Astrocyte of the cerebellum (primary cell): ENCODE results near the gene PARP12.

ENCODE experiments used
- DNase-seq: peaks from one replicate; pipeline ENCODE4 v3.0.0-alpha.2; 2011; ENCODE audit warnings: low read depth
- H3K4me3 ChIP-seq: 2 replicates; pipeline ENCODE4 v1.5.1; 2011; ENCODE audit warnings: mild to moderate bottlenecking, low read depth, low read length, moderate library complexity
- in situ Hi-C: cut with HindIII; loops from 2 replicates; pipeline ENCODE4 v1.10.0; 2017; ENCODE audit warnings: low sequenced_read_pairs
- TF ChIP-seq, protein P1 (sequence below): IDR thresholded peaks from 2 replicates; pipeline ENCODE4 v1.5.1; 2012; ENCODE audit warnings: low read length, low read depth, moderate library complexity, mild to moderate bottlenecking; ENCODE audit errors: missing control alignments

PARP12 gene

DNA sequence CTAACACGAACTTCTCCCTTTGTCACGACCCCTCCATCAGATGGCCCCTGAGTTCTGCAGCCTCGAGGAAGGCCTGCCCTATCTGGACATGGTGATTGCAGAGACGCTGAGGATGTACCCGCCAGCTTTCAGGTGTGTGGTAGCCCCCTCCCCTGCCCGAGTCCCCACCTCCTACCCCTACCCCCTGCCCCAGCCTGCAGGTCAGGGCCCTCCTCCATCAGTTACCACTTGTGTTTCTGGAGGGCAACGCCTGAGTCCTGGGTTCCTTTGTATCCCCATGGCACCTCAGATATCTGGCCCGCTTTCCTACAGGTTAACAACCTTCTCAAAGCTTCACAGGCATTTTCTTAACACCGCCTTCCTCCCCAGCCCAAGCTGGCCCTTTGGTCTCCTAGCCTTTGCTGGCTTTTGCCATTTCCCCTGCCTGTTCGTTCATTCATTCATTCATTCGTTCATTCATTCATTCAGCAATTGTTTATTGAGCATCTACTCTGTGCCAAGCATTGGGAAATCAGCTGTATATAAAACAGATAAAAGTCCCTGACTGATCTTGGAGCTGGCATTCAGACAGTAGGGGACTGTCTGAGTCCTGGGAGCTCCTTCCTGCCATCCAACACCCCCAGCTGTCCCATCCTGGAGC, 55.6 kb downstream of the PARP12 start:
- TF ChIP-seq, protein P1, sequence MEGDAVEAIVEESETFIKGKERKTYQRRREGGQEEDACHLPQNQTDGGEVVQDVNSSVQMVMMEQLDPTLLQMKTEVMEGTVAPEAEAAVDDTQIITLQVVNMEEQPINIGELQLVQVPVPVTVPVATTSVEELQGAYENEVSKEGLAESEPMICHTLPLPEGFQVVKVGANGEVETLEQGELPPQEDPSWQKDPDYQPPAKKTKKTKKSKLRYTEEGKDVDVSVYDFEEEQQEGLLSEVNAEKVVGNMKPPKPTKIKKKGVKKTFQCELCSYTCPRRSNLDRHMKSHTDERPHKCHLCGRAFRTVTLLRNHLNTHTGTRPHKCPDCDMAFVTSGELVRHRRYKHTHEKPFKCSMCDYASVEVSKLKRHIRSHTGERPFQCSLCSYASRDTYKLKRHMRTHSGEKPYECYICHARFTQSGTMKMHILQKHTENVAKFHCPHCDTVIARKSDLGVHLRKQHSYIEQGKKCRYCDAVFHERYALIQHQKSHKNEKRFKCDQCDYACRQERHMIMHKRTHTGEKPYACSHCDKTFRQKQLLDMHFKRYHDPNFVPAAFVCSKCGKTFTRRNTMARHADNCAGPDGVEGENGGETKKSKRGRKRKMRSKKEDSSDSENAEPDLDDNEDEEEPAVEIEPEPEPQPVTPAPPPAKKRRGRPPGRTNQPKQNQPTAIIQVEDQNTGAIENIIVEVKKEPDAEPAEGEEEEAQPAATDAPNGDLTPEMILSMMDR: no peak
- no peak for DNase-seq
- H3K4me3 ChIP-seq: no peak overlapping the region
- in situ Hi-C loops: loop anchor here (5.0 to 25.0 kb wide), 3 partner anchors 245 to 510 kb away; no protein-coding TSS in a partner anchor

DNA sequence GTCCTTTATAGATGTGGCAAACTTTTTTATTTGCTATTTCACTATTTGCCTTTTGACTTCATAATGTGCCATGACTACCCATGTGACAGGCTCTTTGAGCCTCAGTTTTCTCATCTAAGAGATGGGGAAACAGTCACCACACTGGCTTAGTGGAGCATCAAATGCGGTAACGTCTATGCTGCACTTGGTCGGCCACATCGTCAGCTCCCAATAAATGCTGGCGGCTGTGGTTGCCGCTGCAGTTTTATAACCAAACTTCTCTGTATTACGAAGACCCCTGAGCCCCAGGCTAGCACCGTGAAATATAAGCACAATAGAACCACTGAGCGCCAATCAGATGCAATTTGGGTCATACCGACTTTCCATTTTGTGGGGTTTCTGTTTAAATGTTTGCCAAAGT, 56.2 kb downstream of the PARP12 start:
- in situ Hi-C loops: loop anchor here (5.0 to 25.0 kb wide), 3 partner anchors 244 to 509 kb away; no protein-coding TSS in a partner anchor
- TF ChIP-seq, protein P1: no peak
- DNase-seq: no peak
- no peak overlapping the region for H3K4me3 ChIP-seq

DNA sequence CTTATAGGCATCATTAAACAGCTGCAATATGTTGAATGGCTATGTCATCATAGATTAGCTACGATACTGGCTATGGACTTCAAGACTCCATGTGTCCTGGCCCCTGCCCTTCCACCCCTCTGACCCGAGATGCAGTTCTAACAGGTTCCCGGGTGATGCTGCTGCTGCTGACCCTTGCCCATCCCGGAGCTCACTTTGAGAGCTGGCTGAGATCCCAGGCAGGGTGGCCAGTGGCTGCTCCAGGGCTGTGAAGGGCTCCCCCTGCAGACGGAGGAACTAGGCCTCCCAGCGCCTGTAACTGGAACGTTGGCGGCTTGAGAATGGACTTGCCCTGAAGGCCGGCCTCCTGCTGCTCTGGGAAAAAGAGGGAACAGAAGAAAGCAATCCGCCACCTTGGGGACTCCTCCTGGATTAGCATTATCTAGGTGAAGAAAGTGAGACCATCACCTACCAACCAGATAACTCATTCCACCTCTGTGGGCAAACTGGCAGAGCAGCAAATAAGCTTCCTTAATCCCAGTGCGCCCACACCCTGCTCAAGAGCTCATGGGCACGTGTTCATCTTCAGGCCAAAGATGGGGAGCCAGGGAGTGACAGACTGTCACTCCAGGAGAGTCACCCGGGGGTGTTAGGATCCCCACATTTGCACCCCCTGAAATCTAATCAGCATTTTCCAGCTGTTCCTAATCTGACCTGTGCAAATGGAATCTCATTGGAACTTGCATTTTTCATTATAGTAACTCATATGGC, 56.8 kb downstream of the PARP12 start:
- no peak overlapping the region for H3K4me3 ChIP-seq
- in situ Hi-C loops: loop anchor here (5.0 to 25.0 kb wide), 3 partner anchors 244 to 509 kb away; no protein-coding TSS in a partner anchor
- TF ChIP-seq, protein P1: peak; percentile 50
- DNase-seq: no peak

DNA sequence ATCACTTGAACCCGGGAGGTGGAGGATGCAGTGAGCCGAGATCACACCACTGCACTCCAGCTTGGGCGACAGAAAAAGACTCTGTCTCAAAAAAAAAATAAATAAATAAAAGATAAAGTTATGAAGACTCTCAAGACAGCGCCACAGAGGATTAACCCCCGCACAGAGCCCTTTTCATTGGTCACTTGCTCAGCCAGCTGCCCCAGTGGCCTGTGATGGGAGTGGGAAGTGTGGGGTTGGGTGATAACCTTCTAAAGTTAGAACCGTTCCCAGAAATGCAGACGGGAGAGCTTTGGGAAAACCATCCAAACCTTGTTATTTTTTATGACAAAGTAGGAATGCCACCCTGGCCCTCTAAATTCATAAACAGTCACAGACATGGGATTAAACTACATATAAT, 57.4 kb downstream of the PARP12 start:
- DNase-seq: no peak
- TF ChIP-seq, protein P1: no peak
- H3K4me3 ChIP-seq: no peak overlapping the region
- in situ Hi-C loops: loop anchor here (5.0 to 25.0 kb wide), 3 partner anchors 243 to 508 kb away; no protein-coding TSS in a partner anchor

DNA sequence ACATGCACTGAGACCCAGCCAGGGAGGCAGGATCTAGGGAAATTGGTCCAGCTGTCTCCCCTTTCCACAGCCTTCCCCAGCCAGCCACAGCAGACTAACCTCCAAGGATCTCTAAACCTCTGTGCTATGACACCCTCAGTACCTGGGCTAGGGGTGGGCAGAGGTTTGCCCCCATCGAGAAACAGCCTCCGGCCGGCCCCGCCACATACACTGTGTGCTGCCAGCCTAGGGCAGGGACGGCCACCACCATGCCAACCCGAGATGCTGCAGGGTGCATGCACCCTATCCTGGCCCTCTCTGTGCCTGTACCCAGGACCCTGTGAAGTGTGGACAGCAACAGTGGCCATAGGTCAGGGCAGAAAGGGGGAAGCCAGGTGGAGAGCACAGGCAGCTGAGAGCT, 58.1 kb downstream of the PARP12 start:
- TF ChIP-seq, protein P1: no peak
- in situ Hi-C loops: loop anchor here (5.0 to 25.0 kb wide), 3 partner anchors 242 to 507 kb away; no protein-coding TSS in a partner anchor
- no peak for DNase-seq
- H3K4me3 ChIP-seq: no peak overlapping the region

DNA sequence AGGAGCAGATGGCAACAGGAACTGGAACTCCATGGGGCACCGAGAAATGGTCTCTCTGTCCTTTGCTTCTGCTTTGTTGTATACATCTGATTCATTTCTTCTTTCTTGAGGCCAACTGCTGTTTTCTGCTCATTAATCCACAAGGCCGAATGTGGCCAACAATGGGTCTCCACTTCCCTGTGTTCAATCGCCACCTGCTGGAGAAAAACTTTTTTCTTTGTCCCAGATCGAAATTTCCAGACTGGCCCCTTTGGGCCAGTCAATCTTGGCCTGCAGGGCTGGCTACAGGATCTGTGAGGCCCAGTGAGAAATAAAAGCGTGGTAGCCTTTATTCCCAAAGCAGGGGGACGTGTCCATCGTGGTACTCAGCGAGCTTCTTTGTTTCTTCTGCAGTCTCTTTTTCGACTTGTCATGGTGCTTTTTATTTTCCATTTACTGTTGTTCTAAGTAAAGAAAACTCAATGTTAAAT, 58.8 kb downstream of the PARP12 start:
- in situ Hi-C loops: loop anchor here (25.0 kb wide), 2 partner anchors 242 to 392 kb away; no protein-coding TSS in a partner anchor
- TF ChIP-seq, protein P1: peak; percentile 60
- DNase-seq: peak; percentile 62
- H3K4me3 ChIP-seq: no peak overlapping the region
